Colonic mucosa (tissue), 4 donors: Measurements from ENCODE around the gene TRPC6. TPM values are rescaled to one million over a fixed set of nuclear protein-coding genes. Genes with fewer than 3 reads are reported as not detected.

ENCODE experiments used
- DNase-seq: peaks from one replicate; pipeline ENCODE4 v3.0.0-alpha.2; 2020
- H3K27ac ChIP-seq: fragments of 200-600 bp; one replicate; pipeline ENCODE4 v1.8.0; 2021
- H3K27me3 ChIP-seq: fragments of 200-600 bp; one replicate; pipeline ENCODE4 v1.8.0; 2021
- H3K36me3 ChIP-seq: fragments of 200-600 bp; one replicate; pipeline ENCODE4 v1.8.0; 2021
- H3K4me1 ChIP-seq: fragments of 200-600 bp; one replicate; pipeline ENCODE4 v1.8.0; 2021; ENCODE audit warnings: mild to moderate bottlenecking
- H3K4me3 ChIP-seq: fragments of 200-600 bp; one replicate; pipeline ENCODE4 v1.8.0; 2021
- H3K9ac ChIP-seq, 2 donors: one replicate each; pipeline ENCODE4 v1.7.0; 2013; ENCODE audit warnings: control low read depth in 2 of 2, low read depth in 2 of 2, low read length in 2 of 2
- H3K9me3 ChIP-seq: fragments of 200-600 bp; one replicate; pipeline ENCODE4 v1.8.0; 2021
- CTCF ChIP-seq: fragments of 200-600 bp; IDR thresholded peaks from one replicate; pipeline ENCODE4 v1.8.0; 2022; ENCODE audit warnings: antibody characterized with exemption, mild to moderate bottlenecking
- intact Hi-C: fragments of 100-400 bp; cut with DNase I; formaldehyde crosslinking; loops from one replicate; pipeline ENCODE4 v1.14.1; 2022
- total RNA-seq, 2 donors: library from RNA; stranded (reverse); fragmentation: NEBNext Ultra II Directional in 1 of 2; extraction: Animal tissue kit (Norgen Biotek cat#: 25700) in 1 of 2; gene quantifications; one replicate each; pipeline ENCODE4 v1.2.1, GENCODE V29; 2021
- donor health status: healthy.
- donor health status: DM: no; HTN: no; CAD: no.
- donor health status: DM: no; HTN: no; CAD: no.

TRPC6 gene
- total RNA-seq, 2 donors from 2014 or later = 0.37 to 0.96 TPM

DNA sequence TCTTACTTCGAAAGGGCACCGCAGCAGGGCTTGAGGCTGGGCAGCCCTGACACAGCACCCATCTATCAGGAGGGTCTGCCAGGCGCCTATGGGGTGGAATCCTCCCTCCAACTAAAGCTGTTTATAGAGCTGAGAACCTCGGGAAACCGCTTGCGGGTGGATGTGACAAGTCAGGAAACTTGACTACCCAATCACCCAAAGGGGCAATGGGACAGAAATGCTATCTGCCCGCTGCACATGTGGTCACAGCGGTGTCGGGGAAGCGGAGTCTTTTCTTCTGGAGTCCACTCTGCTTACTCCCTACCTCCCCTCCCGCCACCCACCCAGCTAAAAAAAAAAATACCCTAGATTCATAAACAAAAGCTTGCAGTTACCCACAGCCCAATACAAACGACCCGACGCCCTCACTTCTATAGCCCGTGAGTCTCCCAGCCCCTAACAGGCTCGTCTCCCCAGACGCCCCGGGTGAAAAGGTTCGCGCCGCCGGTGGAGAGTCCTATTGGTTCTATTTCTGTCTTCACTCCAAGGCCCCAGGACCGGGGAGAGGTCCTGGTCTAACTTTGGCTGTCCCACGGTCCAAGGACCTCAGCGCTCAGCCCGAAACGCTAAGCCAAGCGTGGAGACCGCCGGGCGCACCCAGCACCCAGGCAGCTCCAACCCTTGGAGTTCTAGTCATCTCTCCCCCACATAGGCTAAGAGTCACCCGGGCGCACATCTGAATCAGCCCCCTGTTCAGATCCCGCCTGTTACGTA, 1.4 kb downstream of the TRPC6 start:
- Histone ChIP-seq H3K4me3 (peak overlapping the region; percentile 32), H3K9me3 (no peaks in the 10 kb centered on the region), H3K36me3 (no peaks in the 10 kb centered on the region), H3K27ac (no peak overlapping the region), H3K27me3 (peaks cover 11% of the 10 kb centered on the region), H3K4me1 (no peaks in the 10 kb centered on the region), H3K9ac (peak overlapping the region in 1 of 2 donors; percentile 24)
- DNase-seq = no peak
- intact Hi-C loops = no loop called here
- no peak for TF ChIP-seq CTCF

DNA sequence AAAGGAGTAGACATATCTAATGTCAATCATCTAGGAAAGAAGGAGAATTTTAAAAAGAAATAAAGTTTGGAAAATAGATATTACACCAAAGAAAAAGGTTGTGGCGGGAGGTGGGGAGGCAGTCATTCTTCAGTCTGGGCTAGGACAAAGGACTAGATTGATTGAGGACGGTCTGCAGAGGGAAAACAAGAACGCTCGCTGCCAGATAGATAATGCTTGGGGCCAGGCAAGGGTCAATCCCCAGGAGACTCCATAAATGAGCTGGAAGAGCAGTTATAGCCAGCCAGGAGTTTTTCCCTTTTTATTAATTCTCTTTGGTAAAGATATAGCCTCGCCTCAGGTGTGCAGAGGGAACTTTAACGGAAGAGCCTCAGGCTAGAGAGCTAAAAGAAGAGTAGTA, 6.3 kb downstream of the TRPC6 start:
- no peaks in the 10 kb centered on the region for H3K36me3 ChIP-seq
- no peaks in the 10 kb centered on the region for H3K9me3 ChIP-seq
- H3K4me3 ChIP-seq = no peak overlapping the region
- H3K27me3 ChIP-seq = peaks cover under 1% of the 10 kb centered on the region
- intact Hi-C loops = no loop called here
- DNase-seq = no peak
- no peaks in the 10 kb centered on the region for H3K4me1 ChIP-seq
- H3K27ac ChIP-seq = no peak overlapping the region
- H3K9ac ChIP-seq = no peak overlapping the region
- TF ChIP-seq CTCF = no peak

- H3K9ac ChIP-seq = no peak overlapping the region
- DNase-seq = no peak
- H3K4me3 ChIP-seq = no peak overlapping the region
- no peaks in the 10 kb centered on the region for H3K36me3 ChIP-seq
- no peaks in the 10 kb centered on the region for H3K27me3 ChIP-seq
- no peak for TF ChIP-seq CTCF
- intact Hi-C loops = no loop called here
- H3K4me1 ChIP-seq = no peaks in the 10 kb centered on the region
- H3K27ac ChIP-seq = no peak overlapping the region
- H3K9me3 ChIP-seq = no peaks in the 10 kb centered on the region
These were observed 7.4 kb downstream of the TRPC6 start for GRCh38 chr11:101576456-101576855.

DNA sequence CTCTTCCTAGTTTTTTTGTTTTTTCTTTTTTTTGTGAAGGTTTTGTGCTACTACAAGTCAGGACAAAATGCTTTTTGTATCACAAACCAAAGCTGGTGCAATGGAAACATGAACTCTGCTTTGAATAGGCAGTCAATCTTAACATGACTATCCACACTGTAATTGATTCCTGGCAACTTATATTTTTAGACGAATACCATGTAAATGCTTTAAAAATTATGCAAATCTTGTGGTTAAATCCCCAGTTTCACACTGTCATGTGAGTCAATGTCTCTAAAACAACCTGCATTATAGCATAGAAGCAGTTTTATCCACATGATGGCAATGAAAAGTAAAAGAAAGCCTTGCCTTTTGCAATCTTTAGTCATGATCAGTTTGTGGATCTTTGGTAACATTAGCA, 8.9 kb downstream of the TRPC6 start:
- H3K27ac ChIP-seq = no peak overlapping the region
- no peak overlapping the region for H3K4me3 ChIP-seq
- intact Hi-C loops = no loop called here
- H3K9me3 ChIP-seq = no peaks in the 10 kb centered on the region
- H3K9ac ChIP-seq = no peak overlapping the region
- DNase-seq = no peak
- no peak for TF ChIP-seq CTCF
- H3K36me3 ChIP-seq = no peaks in the 10 kb centered on the region
- H3K4me1 ChIP-seq = no peaks in the 10 kb centered on the region
- no peaks in the 10 kb centered on the region for H3K27me3 ChIP-seq

DNA sequence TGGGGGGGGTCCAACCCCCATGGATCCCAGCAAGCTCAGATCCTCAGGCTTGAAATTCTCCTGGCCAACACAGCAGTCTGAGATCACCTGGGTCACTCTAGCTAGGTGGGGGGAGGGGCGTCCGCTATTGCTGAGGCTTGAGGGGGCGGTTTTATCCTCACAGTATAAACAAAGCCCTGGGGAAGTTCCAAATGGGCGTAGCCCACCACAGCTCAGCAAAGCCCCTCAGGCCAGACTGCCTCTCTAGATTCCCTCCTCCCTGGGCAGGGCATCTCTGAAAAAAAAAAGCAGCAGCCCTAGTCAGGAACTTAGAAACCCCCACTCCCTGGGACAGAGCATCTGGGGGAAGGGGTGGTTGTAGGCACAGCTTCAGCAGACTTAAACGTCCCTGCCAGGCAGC, 16.7 kb downstream of the TRPC6 start:
- Histone ChIP-seq H3K4me1 (no peaks in the 10 kb centered on the region), H3K9me3 (no peaks in the 10 kb centered on the region), H3K9ac (no peak overlapping the region), H3K36me3 (no peaks in the 10 kb centered on the region), H3K27me3 (no peaks in the 10 kb centered on the region), H3K27ac (no peak overlapping the region), H3K4me3 (no peak overlapping the region)
- DNase-seq = no peak
- TF ChIP-seq CTCF = no peak
- intact Hi-C loops = no loop called here
